ENCODE data around the gene NCKAP5. TPM values are rescaled to one million over a fixed set of nuclear protein-coding genes. Genes with fewer than 3 reads are reported as not detected.

Gene NCKAP5
- polyA plus RNA-seq, 3 donors: not detected

DNA sequence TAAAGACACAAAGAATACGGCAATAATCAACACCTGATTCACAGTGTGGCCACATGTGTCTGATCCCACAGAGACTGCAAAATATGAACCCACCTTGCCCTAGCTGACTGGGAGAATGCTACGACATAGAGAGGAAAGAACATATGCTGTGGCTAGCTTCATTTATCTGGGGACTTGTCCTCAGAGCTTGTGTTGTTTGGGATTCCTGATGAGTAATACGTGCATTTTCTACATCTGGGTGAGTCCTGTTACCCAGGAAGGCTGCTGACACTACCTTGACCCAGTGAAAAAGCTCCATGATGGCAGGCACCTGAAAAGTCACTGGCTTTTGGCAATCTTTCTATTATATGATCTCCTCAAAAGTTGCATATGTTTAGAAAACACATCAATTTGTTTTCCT, 470.6 kb downstream of the NCKAP5 start:
- TF ChIP-seq CTCF (IDR thresholded peaks at IDR 0.05): no peak
- DNase-seq: no peak
- Mint-ChIP-seq H3K9me3 (no peaks in the 10 kb centered on the region), H3K4me3 (no peak overlapping the region), H3K27ac (no peak overlapping the region), H3K36me3 (no peaks in the 10 kb centered on the region), H3K27me3 (ENCODE audit: low read depth in 3 of 3) (no peaks in the 10 kb centered on the region), H3K4me1 (no peaks in the 10 kb centered on the region)
- Histone ChIP-seq H3K27ac (ENCODE audit: low read depth in 1 of 2, low read length in 2 of 2) (no peak overlapping the region), H4K20me1 (ENCODE audit: insufficient read depth, low read length) (no peaks in the 10 kb centered on the region), H2AFZ (ENCODE audit: insufficient read depth, low read depth, low read length, poor library complexity, severe bottlenecking) (no peak overlapping the region), H3K4me2 (replicated peaks; ENCODE audit: extremely low read depth, low read length, poor library complexity, severe bottlenecking) (no peak overlapping the region), H3K36me3 (replicated peaks in 1 of 2; ENCODE audit: control insufficient read depth in 1 of 2, insufficient read depth in 2 of 2, low read length in 2 of 2) (no peaks in the 10 kb centered on the region), H3K79me2 (ENCODE audit: insufficient read depth, low read length) (no peaks in the 10 kb centered on the region), H3K4me3 (replicated peaks in 1 of 3; ENCODE audit: low read depth in 2 of 3, low read length in 3 of 3) (no peak overlapping the region), H3K4me1 (ENCODE audit: control insufficient read depth in 1 of 2, insufficient read depth in 2 of 2, low read length in 2 of 2) (no peaks in the 10 kb centered on the region), H3K27me3 (ENCODE audit: control insufficient read depth in 2 of 2, insufficient read depth in 2 of 2, low read length in 2 of 2) (no peaks in the 10 kb centered on the region), H3K9ac (ENCODE audit: insufficient read depth, low read length, poor library complexity, severe bottlenecking) (no peak overlapping the region), H3K9me3 (replicated peaks in 1 of 2; ENCODE audit: control insufficient read depth in 1 of 2, insufficient read depth in 1 of 2, low read length in 2 of 2) (no peaks in the 10 kb centered on the region)
- intact Hi-C loops (cut with micrococcal nuclease): no loop called here
- 90% methylated on average over 2 of the region's 3 CpGs for WGBS (ENCODE audit: insufficient coverage)

DNA sequence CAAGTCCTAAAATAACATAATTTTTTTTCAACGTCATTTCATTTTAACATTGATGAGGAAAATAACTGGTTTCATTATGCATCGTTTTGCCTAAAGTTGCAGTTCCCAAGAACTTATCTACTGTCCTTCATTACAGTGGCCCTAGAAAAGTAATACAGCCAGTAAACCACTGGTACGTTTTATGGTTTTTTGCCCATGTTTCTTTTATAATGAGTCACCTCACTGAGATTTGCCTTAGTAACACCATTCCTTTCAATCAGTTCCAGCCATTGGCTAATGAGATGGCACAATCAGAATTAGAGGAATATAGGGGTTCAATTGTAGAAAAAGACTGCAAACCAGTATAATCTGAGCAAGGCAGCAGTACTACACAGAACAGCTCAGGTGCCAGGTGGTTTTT, 475.7 kb downstream of the NCKAP5 start:
- no peak overlapping the region for H2AFZ ChIP-seq (ENCODE audit: insufficient read depth, low read depth, low read length, poor library complexity, severe bottlenecking)
- H3K4me2 ChIP-seq (replicated peaks; ENCODE audit: extremely low read depth, low read length, poor library complexity, severe bottlenecking): no peak overlapping the region
- no peak overlapping the region for H3K4me3 ChIP-seq (replicated peaks in 1 of 3; ENCODE audit: low read depth in 2 of 3, low read length in 3 of 3)
- peaks cover 0 to 4% (median 2%) of the 10 kb centered on the region in 7 donors for H3K9me3 Mint-ChIP-seq
- H3K36me3 ChIP-seq (replicated peaks in 1 of 2; ENCODE audit: control insufficient read depth in 1 of 2, insufficient read depth in 2 of 2, low read length in 2 of 2): no peaks in the 10 kb centered on the region
- no CpG with 5 or more reads among the region's 3 CpGs for WGBS (ENCODE audit: insufficient coverage)
- no peak overlapping the region for H3K27ac ChIP-seq (ENCODE audit: low read depth in 1 of 2, low read length in 2 of 2)
- TF ChIP-seq CTCF (IDR thresholded peaks at IDR 0.05): no peak
- no peaks in the 10 kb centered on the region for H4K20me1 ChIP-seq (ENCODE audit: insufficient read depth, low read length)
- H3K27me3 ChIP-seq (ENCODE audit: control insufficient read depth in 2 of 2, insufficient read depth in 2 of 2, low read length in 2 of 2): no peaks in the 10 kb centered on the region
- no peak overlapping the region for H3K9ac ChIP-seq (ENCODE audit: insufficient read depth, low read length, poor library complexity, severe bottlenecking)
- H3K27me3 Mint-ChIP-seq (ENCODE audit: low read depth in 3 of 3): peaks cover 0 to 2% (median 0%) of the 10 kb centered on the region in 3 donors
- no peak for DNase-seq
- no peaks in the 10 kb centered on the region for H3K79me2 ChIP-seq (ENCODE audit: insufficient read depth, low read length)
- no peaks in the 10 kb centered on the region for H3K4me1 Mint-ChIP-seq
- H3K4me1 ChIP-seq (ENCODE audit: control insufficient read depth in 1 of 2, insufficient read depth in 2 of 2, low read length in 2 of 2): no peaks in the 10 kb centered on the region
- no peak overlapping the region for H3K4me3 Mint-ChIP-seq
- intact Hi-C loops (cut with micrococcal nuclease): no loop called here
- H3K36me3 Mint-ChIP-seq: no peaks in the 10 kb centered on the region
- no peaks in the 10 kb centered on the region for H3K9me3 ChIP-seq (replicated peaks in 1 of 2; ENCODE audit: control insufficient read depth in 1 of 2, insufficient read depth in 1 of 2, low read length in 2 of 2)
- H3K27ac Mint-ChIP-seq: no peak overlapping the region
